G401 (cell line): ENCODE data around the gene XKR7. TPM values are rescaled to one million over a fixed set of nuclear protein-coding genes. Genes with fewer than 3 reads are reported as not detected.

Experiments
- DNase-seq: peaks from one replicate; pipeline ENCODE4 v3.0.0-alpha.2; 2015; ENCODE audit warnings: low spot score
- in situ Hi-C: cut with HindIII; loops from 2 replicates; pipeline ENCODE4 v1.10.0; 2016; ENCODE audit warnings: low sequenced_read_pairs, mixed read lengths
- total RNA-seq: library from RNA; depleted of rRNA; stranded (reverse); fragments of >200 nt; shearing (Covaris generic); gene quantifications from 2 replicates; pipeline ENCODE4 v1.2.3, GENCODE V29; 2014

Gene XKR7
- total RNA-seq, 1 experiment from 2014 or later: 6.8 TPM

GRCh38 chr20:31937820-31938219 lies 30.1 kb upstream of the XKR7 start:
- DNase-seq: no peak
- in situ Hi-C loops: no loop called here

GRCh38 chr20:31939661-31940060 lies 28.3 kb upstream of the XKR7 start:
- in situ Hi-C loops: no loop called here
- no peak for DNase-seq

- in situ Hi-C loops: no loop called here
- DNase-seq: peak; percentile 73
Measured at GRCh38 chr20:31943052-31943471, 24.9 kb upstream of the XKR7 start.

- in situ Hi-C loops: no loop called here
- no peak for DNase-seq
Measured at GRCh38 chr20:31945319-31945718, 22.6 kb upstream of the XKR7 start.

- in situ Hi-C loops: no loop called here
- peak; percentile 75 for DNase-seq
Measured at GRCh38 chr20:31945785-31946184, 22.2 kb upstream of the XKR7 start.

GRCh38 chr20:31948008-31948407 lies 19.9 kb upstream of the XKR7 start:
- in situ Hi-C loops: no loop called here
- DNase-seq: no peak

GRCh38 chr20:31949877-31950646 lies 17.9 kb upstream of the XKR7 start:
- in situ Hi-C loops: no loop called here
- no peak for DNase-seq

GRCh38 chr20:31951203-31951529 lies 16.8 kb upstream of the XKR7 start:
- in situ Hi-C loops: no loop called here
- DNase-seq: no peak

- in situ Hi-C loops: no loop called here
- peak; percentile 90 for DNase-seq
Measured at GRCh38 chr20:31951530-31952453, 16.2 kb upstream of the XKR7 start, which contains the start of gene PDRG1. Gene PDRG1 (minus strand): TSS chr20:31952046. CDS start chr20:31951961, 85 bp downstream.

GRCh38 chr20:31953556-31954148 lies 14.3 kb upstream of the XKR7 start:
- DNase-seq: no peak
- in situ Hi-C loops: no loop called here

- DNase-seq: no peak
- in situ Hi-C loops: no loop called here
Measured at GRCh38 chr20:31954500-31954899, 13.5 kb upstream of the XKR7 start.

GRCh38 chr20:31956556-31957526 lies 11.1 kb upstream of the XKR7 start:
- no peak for DNase-seq
- in situ Hi-C loops: no loop called here

- DNase-seq: no peak
- in situ Hi-C loops: no loop called here
Measured at GRCh38 chr20:31962761-31963160, 5.2 kb upstream of the XKR7 start.

- in situ Hi-C loops: no loop called here
- DNase-seq: no peak
Measured at GRCh38 chr20:31963889-31964288, 4.1 kb upstream of the XKR7 start.

- in situ Hi-C loops: no loop called here
- DNase-seq: peak; percentile 57
Measured at GRCh38 chr20:31966991-31967655, 828 bp upstream of the XKR7 start.

- peak; percentile 55 for DNase-seq
- in situ Hi-C loops: no loop called here
Measured at GRCh38 chr20:31968291-31969126, 558 bp downstream of the XKR7 start.

- in situ Hi-C loops: no loop called here
Measured at GRCh38 chr20:31969991-31970390, 2.0 kb downstream of the XKR7 start.

More at GRCh38 chr20:31969991-31970390, 2.0 kb downstream of the XKR7 start:
- DNase-seq: peak; percentile 84
